Measurements from ENCODE around the gene ST6GALNAC5.

DNA sequence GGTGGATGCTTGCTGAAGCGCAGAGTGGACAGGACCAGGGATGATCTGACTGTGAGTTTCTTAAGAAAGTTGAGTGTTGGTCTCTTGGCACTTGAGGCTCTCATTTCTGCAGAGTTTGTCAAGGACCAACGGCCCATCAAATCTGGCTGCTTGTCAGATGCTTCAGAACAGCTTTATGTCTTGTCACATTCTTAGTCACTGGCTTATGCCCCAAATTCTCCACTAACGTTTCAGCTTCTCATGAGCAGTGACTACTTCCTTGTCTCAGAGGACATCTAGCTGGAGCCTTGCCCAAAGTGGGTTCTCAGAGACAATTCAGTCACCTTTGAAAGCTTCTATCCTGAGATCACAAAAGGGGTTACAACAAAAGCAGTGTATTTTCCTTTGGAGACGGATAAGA, 92.3 kb downstream of the ST6GALNAC5 start:
- TF ChIP-seq, protein P1, sequence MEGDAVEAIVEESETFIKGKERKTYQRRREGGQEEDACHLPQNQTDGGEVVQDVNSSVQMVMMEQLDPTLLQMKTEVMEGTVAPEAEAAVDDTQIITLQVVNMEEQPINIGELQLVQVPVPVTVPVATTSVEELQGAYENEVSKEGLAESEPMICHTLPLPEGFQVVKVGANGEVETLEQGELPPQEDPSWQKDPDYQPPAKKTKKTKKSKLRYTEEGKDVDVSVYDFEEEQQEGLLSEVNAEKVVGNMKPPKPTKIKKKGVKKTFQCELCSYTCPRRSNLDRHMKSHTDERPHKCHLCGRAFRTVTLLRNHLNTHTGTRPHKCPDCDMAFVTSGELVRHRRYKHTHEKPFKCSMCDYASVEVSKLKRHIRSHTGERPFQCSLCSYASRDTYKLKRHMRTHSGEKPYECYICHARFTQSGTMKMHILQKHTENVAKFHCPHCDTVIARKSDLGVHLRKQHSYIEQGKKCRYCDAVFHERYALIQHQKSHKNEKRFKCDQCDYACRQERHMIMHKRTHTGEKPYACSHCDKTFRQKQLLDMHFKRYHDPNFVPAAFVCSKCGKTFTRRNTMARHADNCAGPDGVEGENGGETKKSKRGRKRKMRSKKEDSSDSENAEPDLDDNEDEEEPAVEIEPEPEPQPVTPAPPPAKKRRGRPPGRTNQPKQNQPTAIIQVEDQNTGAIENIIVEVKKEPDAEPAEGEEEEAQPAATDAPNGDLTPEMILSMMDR (IDR thresholded peaks at IDR 0.05) = no peak
- TF ChIP-seq EZH2 (IDR thresholded peaks at IDR 0.05) = no peak
- no peak for TF ChIP-seq EZH2phosphoT487 (IDR thresholded peaks at IDR 0.05)
